GM19324 (cell line): ENCODE measurements around the gene OR9Q1.
"Not testable (repeated sequence)": the region's sequence is repeated elsewhere in the genome, so short reads cannot be mapped to it uniquely, and the experiment has no call there.

Source experiments
- ATAC-seq: cut with Tn5 transposase; IDR thresholded peaks from one replicate; pipeline ENCODE4 v1.9.1; 2021; ENCODE audit warnings: mild to moderate bottlenecking, moderate library complexity; ENCODE audit not compliant: unreplicated experiment, low FRiP score

The OR9Q1 gene, protein sequence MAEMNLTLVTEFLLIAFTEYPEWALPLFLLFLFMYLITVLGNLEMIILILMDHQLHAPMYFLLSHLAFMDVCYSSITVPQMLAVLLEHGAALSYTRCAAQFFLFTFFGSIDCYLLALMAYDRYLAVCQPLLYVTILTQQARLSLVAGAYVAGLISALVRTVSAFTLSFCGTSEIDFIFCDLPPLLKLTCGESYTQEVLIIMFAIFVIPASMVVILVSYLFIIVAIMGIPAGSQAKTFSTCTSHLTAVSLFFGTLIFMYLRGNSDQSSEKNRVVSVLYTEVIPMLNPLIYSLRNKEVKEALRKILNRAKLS

DNA sequence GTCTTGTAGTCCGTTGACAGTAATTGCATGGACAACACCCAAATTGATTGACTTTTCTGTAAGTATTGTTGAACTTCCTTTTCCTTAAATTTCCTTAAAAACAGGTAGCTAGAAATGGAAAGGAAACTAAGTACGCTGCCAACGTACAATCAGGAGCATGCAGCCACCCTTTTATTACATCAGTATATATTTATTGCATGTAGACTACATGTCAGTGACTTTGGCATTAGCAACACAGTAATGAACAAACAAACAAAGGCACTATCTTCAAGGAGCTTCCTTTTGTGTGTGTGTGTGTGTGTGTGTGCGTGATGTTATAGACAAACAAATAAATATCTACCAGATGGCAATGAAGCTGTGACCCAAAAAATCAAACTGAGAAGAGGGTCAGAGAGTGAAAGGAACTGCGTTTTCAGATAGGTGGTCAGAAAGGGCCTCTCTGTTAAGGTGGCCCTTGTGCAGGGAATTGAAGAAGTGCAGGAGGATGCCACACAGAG lies at the start of gene OR9Q1:
Gene OR9Q1 (plus strand): TSS at position 447 of the 497 bp plus-strand sequence. CDS start 155,564 bp downstream, outside the sequence.
- no peak for ATAC-seq

DNA sequence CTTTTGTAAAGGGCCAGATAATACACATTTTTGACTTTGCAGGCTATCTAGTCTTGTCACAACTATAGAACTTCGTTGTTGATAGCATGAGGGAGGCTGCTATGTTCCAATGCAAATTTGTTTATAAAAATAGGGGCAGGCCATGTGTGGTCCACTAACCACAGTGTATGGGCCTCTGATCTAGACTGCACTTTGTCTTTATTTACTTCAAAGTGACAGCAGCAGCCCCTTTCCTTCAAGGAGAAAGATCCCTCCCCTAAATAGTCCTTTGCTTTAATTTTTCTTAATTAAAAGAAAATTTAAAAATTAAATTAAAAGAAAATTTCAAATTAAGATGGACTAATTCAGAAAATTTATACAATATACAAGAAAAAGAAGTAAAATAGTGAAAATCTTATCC lies 49.5 kb upstream of the OR9Q1 start:
- no peak for ATAC-seq

DNA sequence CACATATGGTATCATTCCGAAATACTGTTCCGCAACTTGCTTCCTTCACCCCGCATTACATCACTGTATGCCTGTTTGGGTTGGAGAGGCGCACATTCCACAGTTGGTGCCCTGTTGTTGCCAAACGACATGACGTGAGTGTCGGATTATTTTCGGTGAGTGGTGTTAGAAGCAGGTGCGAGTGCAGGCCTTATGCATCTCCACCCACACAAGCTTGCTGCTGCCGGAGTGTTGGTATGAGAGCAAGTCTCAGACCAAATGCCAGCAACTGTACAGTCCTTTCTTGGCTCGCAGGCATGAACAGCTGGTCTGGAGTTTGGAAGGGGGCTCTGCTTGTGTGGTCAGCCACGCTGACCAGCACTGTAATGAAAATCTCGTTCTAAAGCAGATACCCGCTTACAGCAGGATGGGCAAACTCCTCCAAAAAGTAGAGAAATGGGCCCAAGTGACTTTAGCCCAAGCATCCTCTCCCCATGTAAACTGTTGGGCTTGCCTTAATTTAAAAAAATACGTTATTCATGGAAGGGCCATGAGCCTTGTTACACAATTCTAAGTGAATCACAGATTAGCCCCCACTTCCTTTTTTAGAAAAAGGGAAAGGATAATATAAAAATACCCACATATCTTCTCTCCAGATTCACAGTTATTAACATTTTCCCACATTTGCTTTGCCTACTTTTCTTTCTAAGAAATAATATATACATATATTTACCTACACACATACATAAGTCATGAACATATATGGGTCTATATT lies 48.7 kb upstream of the OR9Q1 start:
- no peak for ATAC-seq

DNA sequence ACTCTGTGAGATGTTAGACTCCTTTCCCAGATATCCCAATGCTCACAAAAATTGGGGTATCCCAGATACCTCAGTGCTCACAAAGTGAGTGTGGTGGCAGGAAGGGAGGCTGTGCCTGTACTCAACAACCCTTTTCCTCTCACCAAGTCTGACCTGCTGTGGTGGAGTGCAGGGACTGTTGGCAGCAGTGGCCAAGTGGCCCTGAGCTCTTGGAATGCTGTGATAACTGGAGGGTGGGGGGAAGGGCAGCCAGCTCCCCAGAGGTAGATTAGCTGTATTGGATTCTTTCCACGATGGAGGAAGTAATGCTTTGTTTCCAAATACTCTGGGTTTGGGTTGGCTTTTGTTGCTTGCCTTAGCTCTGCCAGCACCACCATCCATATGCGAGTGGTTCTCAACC lies 46.0 kb upstream of the OR9Q1 start:
- no peak for ATAC-seq

DNA sequence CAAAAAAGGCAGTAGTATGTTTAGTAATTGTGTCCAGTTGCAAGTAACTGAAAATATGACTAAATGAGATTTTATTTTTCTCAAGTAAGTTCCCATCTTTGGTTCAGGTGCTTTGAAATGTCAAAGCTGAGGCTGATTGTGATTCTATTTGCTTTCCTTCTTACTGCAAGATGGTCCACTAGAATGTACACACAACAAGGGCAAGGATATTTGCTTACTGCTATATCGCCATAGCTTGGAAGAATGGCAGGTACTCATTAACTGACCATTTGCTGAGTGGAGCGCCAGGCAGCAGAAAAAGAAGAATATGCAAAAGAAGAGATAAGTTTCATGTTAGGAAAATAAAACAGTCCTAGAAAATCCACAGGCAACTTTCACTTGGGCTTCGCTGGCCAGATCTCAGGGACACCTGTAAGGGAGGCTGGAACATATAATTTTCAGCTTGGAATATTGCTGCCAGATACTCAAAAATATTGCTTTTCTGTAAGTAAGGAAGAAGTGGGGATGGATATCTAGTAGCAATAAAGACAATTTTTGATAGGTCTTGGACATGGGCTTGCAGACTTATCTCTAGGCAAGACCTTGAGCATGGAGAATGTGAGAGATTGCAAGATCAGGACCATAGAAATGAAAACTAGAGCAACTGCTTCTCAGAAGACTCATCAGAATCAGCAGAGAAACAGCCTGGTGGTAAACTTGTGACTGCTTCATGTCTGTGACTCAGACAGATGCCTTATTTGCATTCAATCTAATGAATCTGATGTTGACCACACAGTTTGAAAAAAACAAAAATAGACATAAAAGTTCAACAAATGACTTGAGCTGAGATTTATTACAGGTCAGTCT lies 44.8 kb upstream of the OR9Q1 start:
- ATAC-seq: no peak

DNA sequence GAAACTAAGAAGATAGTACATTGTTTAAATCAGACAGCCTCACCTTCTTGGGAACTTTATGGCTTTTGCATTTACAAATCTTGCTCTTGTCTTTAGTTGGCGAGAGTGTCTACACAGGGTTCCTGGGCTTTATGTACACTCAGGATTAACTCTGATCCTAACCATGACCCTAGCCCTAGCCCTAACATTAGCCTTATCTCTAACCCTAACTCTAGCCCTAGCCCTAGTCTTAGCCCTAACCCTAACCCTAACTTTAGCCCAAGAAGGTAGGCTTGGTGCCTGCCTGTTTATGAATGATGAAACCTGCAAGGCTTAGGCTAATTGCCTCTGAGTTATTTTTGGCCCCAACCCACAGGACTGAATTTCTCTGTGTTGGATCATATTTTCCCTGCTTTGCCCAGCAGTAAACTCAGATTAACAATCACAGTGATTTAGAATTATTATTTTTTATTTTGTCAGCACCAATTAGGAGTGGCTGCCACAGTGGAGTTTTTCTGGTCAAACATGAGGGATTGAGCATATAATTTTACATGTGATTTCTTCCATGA lies 44.1 kb upstream of the OR9Q1 start:
- no peak for ATAC-seq

DNA sequence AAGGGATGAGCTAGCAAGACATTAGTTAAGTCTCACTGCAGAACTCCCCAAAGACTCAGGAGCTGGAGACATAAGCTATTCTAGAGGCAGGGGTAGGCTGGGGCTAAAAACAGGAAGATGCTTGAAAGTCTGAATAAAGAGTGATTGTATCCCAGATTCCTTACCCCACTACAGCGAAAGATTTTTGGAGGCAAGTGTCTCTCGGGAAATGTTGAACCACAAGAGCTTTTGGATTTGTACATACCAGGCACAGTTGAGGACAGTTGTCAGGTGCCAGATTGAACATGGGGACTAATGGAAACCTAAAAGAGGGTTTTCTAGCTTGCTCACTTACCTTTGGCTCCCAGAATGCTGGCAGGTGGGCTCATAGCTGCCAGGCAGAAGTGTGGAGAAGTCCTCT lies 43.5 kb upstream of the OR9Q1 start:
- no peak for ATAC-seq

DNA sequence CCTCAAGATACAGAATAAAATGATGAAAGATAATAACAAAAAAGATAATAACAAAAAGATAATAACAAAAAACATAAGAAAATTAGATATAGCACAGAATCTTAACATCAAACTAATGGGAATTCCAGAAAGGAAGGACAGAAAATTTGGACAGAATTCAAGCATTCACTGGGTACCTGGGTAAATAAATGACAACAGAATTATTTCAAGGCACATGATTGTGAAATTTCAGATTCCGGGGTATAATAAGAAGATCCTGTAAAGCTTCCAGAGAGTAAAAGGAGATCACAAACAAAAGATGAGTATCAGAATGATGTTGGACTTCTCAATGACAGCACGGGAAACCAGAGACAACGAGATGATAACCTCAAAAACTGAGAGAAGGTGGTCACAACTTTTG lies 42.1 kb upstream of the OR9Q1 start:
- no peak for ATAC-seq

DNA sequence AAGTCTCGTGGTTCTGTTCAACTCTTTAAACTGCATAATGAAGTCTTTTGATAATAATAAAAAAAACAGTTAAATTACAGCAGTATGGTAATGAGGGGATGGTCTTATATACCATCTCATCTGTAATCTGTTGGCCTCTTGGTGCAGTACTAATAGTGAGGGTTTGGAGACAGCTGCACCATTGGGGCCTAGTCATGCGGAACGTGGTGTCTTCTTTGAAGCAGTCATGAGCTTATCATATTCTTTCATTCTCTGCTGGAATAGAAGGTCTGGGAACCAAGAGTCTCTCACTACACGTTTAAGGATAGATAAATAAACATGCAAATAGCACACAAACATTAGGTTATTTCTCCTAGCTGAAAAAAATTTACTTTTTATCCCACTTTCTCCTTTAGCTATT lies 40.9 kb upstream of the OR9Q1 start:
- no peak for ATAC-seq

DNA sequence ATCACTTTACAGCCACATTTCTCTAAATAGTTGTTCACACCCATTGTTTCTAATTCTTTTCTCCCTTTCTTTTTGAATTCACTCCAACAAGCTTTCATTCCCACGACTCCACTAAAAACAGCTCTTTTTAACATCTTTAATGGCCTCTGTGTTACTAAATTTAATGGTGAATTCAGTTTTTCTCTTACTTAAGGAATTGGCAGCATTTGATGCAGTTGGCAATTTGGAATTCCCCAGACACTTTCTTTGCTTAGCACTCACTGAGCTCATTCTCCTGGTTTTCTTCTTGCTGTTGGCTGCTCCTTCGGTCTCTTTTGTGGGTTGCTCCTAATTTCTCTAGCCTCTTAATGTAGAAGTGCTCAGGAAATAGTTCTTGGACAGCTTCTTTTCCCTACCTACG lies 40.5 kb upstream of the OR9Q1 start:
- ATAC-seq: no peak

DNA sequence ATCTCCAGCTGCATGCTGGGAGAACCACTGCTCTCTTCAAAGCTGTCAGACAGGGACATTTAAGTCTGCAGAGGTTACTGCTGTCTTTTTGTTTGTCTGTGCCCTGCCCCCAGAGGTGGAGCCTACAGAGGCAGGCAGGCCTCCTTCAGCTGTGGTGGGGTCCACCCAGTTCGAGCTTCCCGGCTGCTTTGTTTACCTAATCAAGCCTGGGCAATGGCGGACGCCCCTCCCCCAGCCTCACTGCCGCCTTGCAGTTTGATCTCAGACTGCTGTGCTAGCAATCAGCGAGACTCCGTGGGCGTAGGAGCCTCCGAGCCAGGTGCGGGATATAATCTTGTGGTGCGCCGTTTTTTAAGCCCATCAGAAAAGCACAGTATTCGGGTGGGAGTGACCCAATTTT lies 24.2 kb upstream of the OR9Q1 start:
- not testable (repeated sequence) for ATAC-seq

DNA sequence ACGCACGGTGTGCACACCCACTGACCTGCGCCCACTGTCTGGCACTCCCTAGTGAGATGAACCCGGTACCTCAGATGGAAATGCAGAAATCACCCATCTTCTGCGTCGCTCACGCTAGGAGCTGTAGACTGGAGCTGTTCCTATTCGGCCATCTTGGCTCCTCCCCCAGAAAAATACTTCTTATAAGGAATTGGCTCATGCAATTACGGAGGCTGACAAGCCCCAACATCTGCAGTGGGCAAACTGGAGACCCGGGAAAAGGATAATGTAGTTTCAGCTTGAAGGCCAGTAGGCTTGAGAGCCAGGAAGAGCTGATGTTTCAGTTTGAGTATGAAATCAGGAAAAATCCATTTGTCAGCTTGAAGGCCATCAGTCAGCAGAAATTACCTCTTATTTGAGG lies 23.7 kb upstream of the OR9Q1 start:
- not testable (repeated sequence) for ATAC-seq

DNA sequence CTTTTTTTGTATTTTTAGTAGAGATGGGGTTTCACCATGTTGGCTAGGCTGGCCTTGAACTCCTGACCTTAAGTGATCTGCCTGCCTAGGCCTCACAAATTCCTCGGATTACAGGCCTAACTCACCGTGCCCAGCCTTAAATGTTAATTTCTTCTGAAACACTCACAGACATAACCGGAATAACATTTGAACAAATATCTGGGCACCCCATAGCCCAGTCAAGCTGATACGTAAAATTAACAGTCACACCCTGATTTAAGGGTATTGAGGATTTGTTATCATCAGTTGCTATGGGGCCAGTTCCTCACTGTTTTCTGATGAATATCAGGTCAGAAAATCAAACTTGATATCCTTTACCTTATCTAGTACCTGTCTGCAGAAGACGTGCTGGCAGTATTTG lies 23.0 kb upstream of the OR9Q1 start:
- no peak for ATAC-seq

DNA sequence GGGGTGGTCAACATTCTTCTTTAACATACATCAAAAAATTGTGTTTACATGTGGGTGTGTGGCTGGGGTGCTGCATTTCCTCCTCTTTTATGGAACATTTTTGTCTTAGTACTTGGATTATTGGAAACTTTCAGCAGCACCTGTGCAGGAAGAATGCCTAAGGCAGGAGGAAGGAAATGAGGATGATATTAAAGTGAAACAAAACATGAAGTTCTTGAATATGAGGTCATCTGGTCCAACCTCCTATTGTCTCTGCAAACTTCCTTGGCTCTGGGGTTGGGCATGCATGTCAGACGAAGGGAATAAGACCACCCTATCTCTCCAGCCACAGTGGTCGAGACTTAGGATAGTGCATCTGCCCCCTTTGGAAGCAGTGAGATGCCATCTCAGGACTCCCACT lies 20.6 kb upstream of the OR9Q1 start:
- no peak for ATAC-seq

DNA sequence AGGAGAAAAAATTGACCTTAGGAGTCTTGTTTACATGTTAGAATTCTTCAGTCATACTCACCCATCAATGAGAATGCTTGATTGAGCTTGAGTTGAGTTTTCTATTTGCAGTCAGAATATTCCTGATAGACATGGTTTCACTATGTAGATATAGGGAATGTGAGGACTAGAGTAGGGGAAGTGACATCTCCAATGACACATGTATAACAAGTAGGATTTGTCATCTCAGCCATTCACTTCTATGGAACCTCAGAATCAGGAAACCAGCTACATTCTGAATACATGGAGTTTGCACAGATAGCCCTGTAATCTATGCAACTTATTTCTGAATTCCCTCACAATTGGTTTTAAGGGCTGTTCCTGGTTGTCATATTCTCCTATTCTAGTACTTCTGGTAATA lies 20.1 kb upstream of the OR9Q1 start:
- ATAC-seq: no peak

DNA sequence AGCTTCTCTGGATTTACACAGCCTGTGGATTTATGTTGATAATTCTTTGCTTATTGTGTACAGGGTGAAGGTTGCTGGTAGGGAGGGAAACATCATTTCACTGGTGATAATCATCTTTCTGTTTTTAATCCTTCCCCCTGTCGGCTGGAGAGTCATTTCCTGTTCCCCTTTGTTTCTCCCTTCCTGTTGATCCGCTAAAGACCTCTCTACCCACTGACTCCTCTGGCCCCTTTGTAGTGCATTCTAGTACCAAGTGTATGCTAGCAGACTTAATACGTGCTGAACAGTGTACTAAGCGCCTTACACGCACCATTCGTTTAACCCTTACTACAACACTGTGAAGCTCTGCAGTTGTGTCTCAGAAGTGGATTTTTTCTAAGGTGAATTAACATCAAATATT lies 19.0 kb upstream of the OR9Q1 start:
- ATAC-seq: no peak

DNA sequence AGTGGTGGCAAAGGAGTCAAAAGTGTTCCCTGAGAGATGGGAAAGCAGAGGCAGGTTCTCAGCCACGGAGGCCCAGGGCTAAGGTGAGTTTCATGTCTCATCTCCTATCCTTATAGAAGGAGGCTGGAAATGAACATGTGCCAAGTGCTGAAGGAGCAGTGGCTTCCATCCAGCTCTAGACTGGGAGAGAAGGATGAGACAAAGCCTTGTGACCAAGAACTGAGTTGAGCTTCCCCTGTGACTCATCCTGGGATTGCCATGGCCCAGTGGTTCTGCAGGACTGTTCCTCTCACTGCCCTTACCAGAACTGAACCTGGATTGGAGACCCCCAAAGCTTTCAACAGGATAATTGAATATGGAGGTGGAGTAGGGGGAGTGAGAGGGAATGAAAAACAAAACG lies 16.7 kb upstream of the OR9Q1 start:
- ATAC-seq: no peak

DNA sequence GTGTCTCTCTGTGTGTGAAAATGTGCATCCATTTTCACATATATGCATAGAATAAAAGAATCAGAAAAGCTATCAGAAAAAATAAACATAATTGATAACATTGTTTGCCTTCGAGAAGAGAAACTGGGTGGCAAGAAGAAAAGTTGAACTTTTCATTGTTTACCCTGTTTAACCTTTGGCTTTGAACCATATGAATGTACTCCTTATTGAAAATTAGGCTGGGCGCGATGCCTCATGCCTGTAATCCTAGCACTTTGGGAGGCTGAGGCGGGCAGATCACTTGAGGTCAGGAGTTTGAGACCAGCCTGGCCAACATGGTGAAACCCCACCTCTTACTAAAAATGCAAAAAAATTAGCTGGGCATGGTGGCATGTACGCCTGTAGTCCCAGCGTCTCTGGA lies 11.9 kb upstream of the OR9Q1 start:
- ATAC-seq: no peak

DNA sequence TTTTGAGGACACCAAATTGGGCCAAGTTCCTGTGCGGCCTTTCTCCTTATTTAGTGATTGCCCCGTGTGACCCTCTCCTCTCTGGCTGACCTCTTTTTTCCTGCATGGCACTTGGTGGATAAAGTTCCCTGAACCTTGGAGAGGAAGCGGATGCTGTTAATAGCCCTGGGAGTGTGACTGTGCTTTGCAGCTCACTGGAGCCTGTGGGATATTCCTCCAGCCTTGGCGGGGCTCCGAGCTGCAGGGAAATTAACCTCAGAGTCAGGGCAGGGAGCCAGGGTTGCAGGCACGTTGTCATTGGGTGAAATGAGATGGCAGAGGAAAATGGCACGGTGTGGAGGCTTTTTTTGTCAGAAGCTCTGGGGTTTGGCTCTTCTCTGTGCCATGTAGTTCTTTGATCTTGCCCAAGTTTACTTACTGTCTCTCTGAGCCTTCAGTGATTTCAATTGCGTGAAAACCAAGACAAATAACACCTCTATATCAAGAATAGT lies 965 bp downstream of the OR9Q1 start:
- ATAC-seq: no peak

DNA sequence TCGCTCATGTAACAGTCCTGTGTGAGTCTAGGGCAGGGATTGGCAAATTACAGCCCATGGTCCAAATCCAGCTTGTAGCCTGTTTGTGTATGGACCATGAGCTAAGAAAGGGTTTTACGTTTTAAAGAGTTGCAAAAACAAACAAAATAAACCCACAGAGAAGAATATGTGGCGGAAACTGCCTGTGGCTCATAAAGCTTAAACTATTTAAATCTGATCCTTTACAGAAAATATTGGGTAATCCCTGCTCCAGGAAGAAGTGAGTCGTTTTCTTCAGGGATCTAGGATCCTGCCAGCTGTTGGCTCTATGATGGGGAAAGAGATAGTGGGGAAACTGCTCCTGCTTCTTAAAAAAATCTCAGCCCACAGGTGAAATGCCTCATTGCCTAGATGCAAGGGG lies 3.7 kb downstream of the OR9Q1 start:
- no peak for ATAC-seq
